GM23338 (cell line): ENCODE data around the gene TMX3.

Source experiments
- CREB1 ChIP-seq: fragments of 250-450 bp; sonication (Bioruptor Pico); IDR thresholded peaks from 2 replicates; pipeline ENCODE4 v1.5.0; 2020; ENCODE audit warnings: low read depth, mild to moderate bottlenecking, moderate library complexity
- CTCF ChIP-seq, 2 experiments: fragments of 200-600 bp in 1 of 2; sonication (generic) in 1 of 2; conservative IDR thresholded peaks; 2 replicates each; pipeline versions ENCODE4 v1.5.1 to v1.6.1; 2016 to 2017; ENCODE audit warnings: antibody characterized with exemption in 2 of 2, low read depth in 2 of 2, mild to moderate bottlenecking in 2 of 2, moderate library complexity in 1 of 2
- ETS1 ChIP-seq: IDR thresholded peaks from 2 replicates; pipeline ENCODE4 v1.6.1; 2016; ENCODE audit warnings: antibody characterized with exemption
- EZH2 ChIP-seq: fragments of 200-600 bp; sonication (generic); IDR thresholded peaks from one replicate; pipeline ENCODE4 v1.8.0; 2017; ENCODE audit warnings: antibody characterized with exemption, mild to moderate bottlenecking, low read depth; ENCODE audit not compliant: unreplicated experiment
- EZH2phosphoT487 ChIP-seq: fragments of 200-600 bp; sonication (generic); IDR thresholded peaks from one replicate; pipeline ENCODE4 v1.8.1; 2018; ENCODE audit warnings: antibody characterized with exemption; ENCODE audit not compliant: unreplicated experiment
- JUNB ChIP-seq: IDR thresholded peaks from one replicate; pipeline ENCODE4 v1.6.1; 2016; ENCODE audit warnings: antibody characterized with exemption; ENCODE audit not compliant: unreplicated experiment
- NANOG ChIP-seq: IDR thresholded peaks from 2 replicates; pipeline ENCODE4 v1.6.1; 2016; ENCODE audit warnings: antibody characterized with exemption, borderline replicate concordance
- POLR2AphosphoS5 ChIP-seq: IDR thresholded peaks from 2 replicates; pipeline ENCODE4 v1.6.1; 2016; ENCODE audit warnings: antibody characterized with exemption, low read depth
- REST ChIP-seq: IDR thresholded peaks from one replicate; pipeline ENCODE4 v1.6.1; 2018; ENCODE audit warnings: antibody characterized with exemption; ENCODE audit not compliant: unreplicated experiment
- STAT1 ChIP-seq: IDR thresholded peaks from one replicate; pipeline ENCODE4 v1.6.1; 2016; ENCODE audit warnings: antibody characterized with exemption; ENCODE audit not compliant: unreplicated experiment
- ZNF114 ChIP-seq: fragments of 250-450 bp; sonication (Bioruptor Pico); IDR thresholded peaks from 2 replicates; pipeline ENCODE4 v1.5.0; 2020; ENCODE audit warnings: mild to moderate bottlenecking, moderate library complexity
- ZNF331 ChIP-seq: fragments of 250-450 bp; sonication (Bioruptor Pico); IDR thresholded peaks from 2 replicates; pipeline ENCODE4 v1.5.0; 2020; ENCODE audit warnings: low read depth, mild to moderate bottlenecking, moderate library complexity

- no peak for TF ChIP-seq EZH2
- no peak for TF ChIP-seq CTCF (conservative IDR thresholded peaks at IDR 0.05; ENCODE audit: low read depth in 2 of 2)
- no peak for TF ChIP-seq POLR2AphosphoS5
- no peak for TF ChIP-seq JUNB
- TF ChIP-seq EZH2phosphoT487 = no peak
- no peak for TF ChIP-seq REST
- no peak for TF ChIP-seq ZNF114
- no peak for TF ChIP-seq ZNF331 (CRISPR knock-in tag)
- no peak for TF ChIP-seq ETS1
- TF ChIP-seq NANOG = no peak
- TF ChIP-seq CREB1 (CRISPR knock-in tag) = no peak
- no peak for TF ChIP-seq STAT1
These were observed 44.4 kb upstream of the TMX3 start for GRCh38 chr18:68759308-68759707.
